Thoracic aorta (tissue), 2 donors: Measurements from ENCODE around the gene XRCC5. TPM values are rescaled to one million over a fixed set of nuclear protein-coding genes. Genes with fewer than 3 reads are reported as not detected.

Experiments used
- ATAC-seq: fragments of 150-250 bp; one replicate; pipeline ENCODE4 v1.8.0; 2017; ENCODE audit warnings: low read depth; ENCODE audit not compliant: insufficient number of reproducible peaks, low FRiP score
- DNase-seq: peaks from one replicate; pipeline ENCODE4 v3.0.0-alpha.2; 2020; ENCODE audit warnings: low spot score
- H3K27ac ChIP-seq, 2 donors: fragments of 200-600 bp; sonication (generic); 1 replicate in 1 of 2; 2 replicates in 1 of 2; pipeline ENCODE4 v1.5.1; 2016; ENCODE audit warnings: mild to moderate bottlenecking in 2 of 2, moderate library complexity in 2 of 2
- H3K27me3 ChIP-seq: fragments of 200-600 bp; sonication (generic); replicated peaks from 2 replicates; pipeline ENCODE4 v1.6.0; 2016; ENCODE audit warnings: mild to moderate bottlenecking; ENCODE audit not compliant: insufficient read depth
- H3K36me3 ChIP-seq: fragments of 200-600 bp; sonication (generic); one replicate; pipeline ENCODE4 v1.5.1; 2016
- H3K4me1 ChIP-seq, 2 donors: fragments of 200-600 bp; sonication (generic); 1 replicate in 1 of 2; 2 replicates in 1 of 2; pipeline versions ENCODE4 v1.5.1 to v1.6.0; 2016; ENCODE audit warnings: low read depth in 2 of 2, mild to moderate bottlenecking in 1 of 2; ENCODE audit not compliant: control insufficient read depth in 1 of 2
- H3K4me3 ChIP-seq: fragments of 200-600 bp; sonication (generic); 2 replicates; pipeline ENCODE4 v1.5.1; 2016; ENCODE audit warnings: mild to moderate bottlenecking
- H3K9me3 ChIP-seq: fragments of 200-600 bp; sonication (generic); 2 replicates; pipeline ENCODE4 v1.5.1; 2016
- CTCF ChIP-seq: fragments of 200-600 bp; sonication (generic); IDR thresholded peaks from one replicate; pipeline ENCODE4 v1.5.1; 2019; ENCODE audit warnings: antibody characterized with exemption
- total RNA-seq, 2 donors: library from RNA; depleted of rRNA; stranded (reverse); fragments of >200 nt; gene quantifications; one replicate each; pipeline versions ENCODE4 v1.1.0 to v1.2.3, GENCODE V29; 2016

The XRCC5 gene
- total RNA-seq, 2 donors from 2014 or later, result 137 to 152 TPM

DNA sequence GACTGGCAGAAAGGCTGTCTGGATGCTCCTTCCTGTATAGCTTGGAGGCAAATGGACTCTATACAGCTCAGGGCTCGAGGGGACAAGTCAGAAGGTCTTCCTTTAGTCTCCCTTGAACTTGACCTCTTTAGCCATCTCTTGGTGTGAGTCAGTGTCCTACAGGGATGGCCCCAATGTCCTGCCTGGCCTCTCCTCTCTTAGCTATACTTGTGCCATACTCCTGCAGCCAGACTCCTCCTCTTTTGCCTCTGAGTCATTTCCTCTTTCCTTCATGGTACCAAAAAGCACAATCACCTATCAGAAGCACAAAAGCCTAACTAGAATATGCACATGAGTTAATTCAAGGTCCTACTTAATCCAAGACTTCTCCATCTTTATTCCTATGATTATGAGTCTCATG lies 112.7 kb downstream of the XRCC5 start:
- no peak overlapping the region for H3K27ac ChIP-seq
- no peaks in the 10 kb centered on the region for H3K4me1 ChIP-seq
- no peak for TF ChIP-seq CTCF
- DNase-seq (no peak), ATAC-seq (no peak)
- H3K4me3 ChIP-seq, result no peak overlapping the region
- H3K27me3 ChIP-seq, result no peaks in the 10 kb centered on the region
- H3K36me3 ChIP-seq, result peaks cover 6% of the 10 kb centered on the region
- H3K9me3 ChIP-seq, result no peaks in the 10 kb centered on the region

GRCh38 chr2:216222650-216223352 lies 113.7 kb downstream of the XRCC5 start:
- DNase-seq, result no peak
- no peaks in the 10 kb centered on the region for H3K9me3 ChIP-seq
- no peaks in the 10 kb centered on the region for H3K4me1 ChIP-seq
- H3K36me3 ChIP-seq, result peaks cover 2% of the 10 kb centered on the region
- no peaks in the 10 kb centered on the region for H3K27me3 ChIP-seq
- no peak for TF ChIP-seq CTCF
- no peak for ATAC-seq
- no peak overlapping the region for H3K27ac ChIP-seq
- no peak overlapping the region for H3K4me3 ChIP-seq

- Histone ChIP-seq H3K4me3 (no peak overlapping the region), H3K36me3 (no peaks in the 10 kb centered on the region), H3K27ac (no peak overlapping the region), H3K9me3 (no peaks in the 10 kb centered on the region), H3K27me3 (no peaks in the 10 kb centered on the region), H3K4me1 (no peaks in the 10 kb centered on the region)
- no peak for TF ChIP-seq CTCF
- ATAC-seq (no peak), DNase-seq (no peak)
Measured at GRCh38 chr2:216224388-216224787, 115.2 kb downstream of the XRCC5 start.

DNA sequence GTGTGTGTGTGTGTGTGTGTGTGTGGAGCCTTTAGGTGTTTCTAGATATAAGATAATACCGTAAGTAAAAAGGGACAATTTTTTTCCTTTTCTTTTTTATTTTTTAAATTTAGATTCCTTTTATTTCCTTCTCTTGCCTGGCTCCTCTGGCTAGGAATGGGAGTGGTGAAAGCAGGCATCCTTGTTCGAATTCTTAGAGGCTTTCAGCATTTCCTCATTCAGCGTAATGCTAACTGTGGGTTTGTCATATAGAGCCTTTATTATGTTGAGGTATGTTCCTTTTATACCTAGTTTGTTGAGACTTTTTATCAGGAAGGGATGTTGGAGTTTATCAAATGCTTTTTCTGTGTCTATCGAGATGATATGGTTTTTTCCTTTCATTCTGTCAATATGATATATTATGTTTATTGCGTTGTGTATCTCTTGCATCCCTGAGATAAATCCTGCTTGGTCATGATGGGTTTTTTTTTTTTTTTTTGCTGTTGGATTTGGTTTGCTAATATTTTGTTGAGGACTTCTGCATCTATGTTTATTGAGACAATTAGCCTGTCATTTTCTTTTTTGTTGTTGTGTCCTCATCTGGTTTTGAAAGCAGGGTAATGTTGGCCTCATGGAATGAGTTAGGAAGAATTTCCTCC lies 120.2 kb downstream of the XRCC5 start:
- no peak for ATAC-seq
- H3K9me3 ChIP-seq, result peaks cover 10% of the 10 kb centered on the region
- no peak overlapping the region for H3K27ac ChIP-seq
- DNase-seq, result no peak
- H3K27me3 ChIP-seq, result no peaks in the 10 kb centered on the region
- no peak overlapping the region for H3K4me3 ChIP-seq
- H3K36me3 ChIP-seq, result no peaks in the 10 kb centered on the region
- H3K4me1 ChIP-seq, result no peaks in the 10 kb centered on the region
- no peak for TF ChIP-seq CTCF

DNA sequence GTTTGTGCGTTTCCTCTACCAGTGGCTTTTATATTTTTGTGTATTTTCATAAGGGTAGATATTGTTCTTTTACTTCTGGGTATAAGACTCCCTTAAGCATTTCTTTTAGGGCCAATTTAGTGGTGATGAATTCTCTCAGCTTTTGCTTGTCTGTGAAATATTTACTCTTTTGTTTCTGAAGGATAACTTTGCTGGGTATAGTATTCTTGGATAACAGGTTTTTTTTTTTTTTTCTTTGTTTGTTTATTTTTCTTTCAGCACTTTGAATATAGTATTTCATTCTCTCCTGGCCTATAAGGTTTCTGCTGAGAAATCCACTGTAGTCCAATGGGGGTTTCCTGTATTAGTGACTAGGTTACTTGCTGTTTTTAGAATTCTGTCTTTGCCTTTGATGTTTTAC lies 122.7 kb downstream of the XRCC5 start:
- Histone ChIP-seq H3K9me3 (peaks cover 10% of the 10 kb centered on the region), H3K27ac (no peak overlapping the region), H3K4me1 (no peaks in the 10 kb centered on the region), H3K4me3 (no peak overlapping the region), H3K36me3 (no peaks in the 10 kb centered on the region), H3K27me3 (no peaks in the 10 kb centered on the region)
- no peak for TF ChIP-seq CTCF
- DNase-seq (no peak), ATAC-seq (no peak)
